HepG2 (cell line): ENCODE data around the gene HNRNPF. TPM values are rescaled to one million over a fixed set of nuclear protein-coding genes. Genes with fewer than 3 reads are reported as not detected.

Experiments used
- ARNT ChIP-seq: fragments of 450-650 bp; IDR thresholded peaks from 2 replicates; pipeline ENCODE4 v1.6.1; 2017
- CREB1 ChIP-seq, 2 experiments: fragments of 450-650 bp in 1 of 2; IDR thresholded peaks; 2 replicates each; pipeline ENCODE4 v1.6.1; 2016 to 2017; ENCODE audit warnings: control low read depth in 1 of 2, mild to moderate bottlenecking in 1 of 2, missing compliant biosample characterization in 1 of 2, missing genetic modification characterization in 1 of 2
- DPF2 ChIP-seq: sonication (generic); formaldehyde crosslinking; IDR thresholded peaks from 2 replicates; pipeline ENCODE4 v1.4.0; 2020; ENCODE audit warnings: mild to moderate bottlenecking, low read depth, missing genetic modification reagents, borderline replicate concordance
- HDAC6 ChIP-seq: fragments of 200-600 bp; sonication (generic); IDR thresholded peaks from 2 replicates; pipeline ENCODE4 v1.7.0; 2017; ENCODE audit warnings: mild to moderate bottlenecking, antibody characterized with exemption, low read length, low read depth
- MAZ ChIP-seq, 2 experiments: sonication (generic) in 1 of 2; formaldehyde crosslinking in 1 of 2; IDR thresholded peaks; 2 replicates each; pipeline versions ENCODE4 v1.5.0 to v1.6.1; 2012 to 2020; ENCODE audit warnings: low read depth in 2 of 2, mild to moderate bottlenecking in 2 of 2, borderline replicate concordance in 1 of 2, improper control_type of control experiment in 1 of 2, low read length in 1 of 2, missing genetic modification reagents in 1 of 2, moderate library complexity in 1 of 2
- MTA3 ChIP-seq: sonication (generic); formaldehyde crosslinking; IDR thresholded peaks from 2 replicates; pipeline ENCODE4 v1.4.0; 2020; ENCODE audit warnings: missing genetic modification reagents
- NCOA2 ChIP-seq: sonication (generic); formaldehyde crosslinking; IDR thresholded peaks from 2 replicates; pipeline ENCODE4 v1.8.0; 2022; ENCODE audit warnings: inconsistent platforms
- PHF8 ChIP-seq: sonication (generic); formaldehyde crosslinking; IDR thresholded peaks from 2 replicates; pipeline ENCODE4 v1.5.0; 2020; ENCODE audit warnings: missing genetic modification reagents
- RARA ChIP-seq: IDR thresholded peaks from 2 replicates; pipeline ENCODE4 v1.6.1; 2016; ENCODE audit warnings: missing genetic modification reagents, missing compliant biosample characterization
- RXRA ChIP-seq: sonication (generic); formaldehyde crosslinking; IDR thresholded peaks from 2 replicates; pipeline ENCODE4 v1.5.1; 2020; ENCODE audit warnings: missing genetic modification reagents
- TSC22D2 ChIP-seq: sonication (generic); formaldehyde crosslinking; IDR thresholded peaks from 2 replicates; pipeline ENCODE4 v1.5.1; 2020; ENCODE audit warnings: missing genetic modification reagents, mild to moderate bottlenecking, borderline replicate concordance
- ZNF30 ChIP-seq: sonication (generic); formaldehyde crosslinking; IDR thresholded peaks from 2 replicates; pipeline ENCODE4 v1.5.0; 2020; ENCODE audit warnings: mild to moderate bottlenecking, missing genetic modification reagents
- ZNF350 ChIP-seq: sonication (generic); formaldehyde crosslinking; IDR thresholded peaks from 2 replicates; pipeline ENCODE4 v1.4.0; 2020; ENCODE audit warnings: mild to moderate bottlenecking, low read depth, missing genetic modification reagents, borderline replicate concordance
- ZNF547 ChIP-seq: sonication (generic); formaldehyde crosslinking; IDR thresholded peaks from 2 replicates; pipeline ENCODE4 v1.5.1; 2020; ENCODE audit warnings: mild to moderate bottlenecking, missing genetic modification reagents
- ZNF644 ChIP-seq: IDR thresholded peaks from 2 replicates; pipeline ENCODE4 v1.6.1; 2016; ENCODE audit warnings: low read depth
- polyA plus RNA-seq, 8 experiments: library from polyadenylated mRNA; depleted of rRNA in 3 of 8; stranded (reverse) in 7 of 8; unstranded in 1 of 8; fragments of >200 nt; fragmentation: Illumina TruSeq in 4 of 8; extraction: Trizol in 4 of 8; gene quantifications; 2 replicates each; pipeline versions ENCODE4 v1.2.1 to v1.2.3, GENCODE V29; 2011 to 2016; ENCODE audit warnings: low read depth in 4 of 8, missing spikeins in 1 of 8, mixed read lengths in 1 of 8; ENCODE audit not compliant: insufficient read depth in 1 of 8
- total RNA-seq, 5 experiments: library from RNA; depleted of rRNA; stranded (reverse); fragments of >200 nt; fragmentation: Illumina TruSeq; extraction: Trizol; gene quantifications; 2 replicates each; pipeline ENCODE4 v1.2.3, GENCODE V29; 2016; ENCODE audit warnings: low read depth in 1 of 5
- TF ChIP-seq, protein P1 (sequence below), 2 experiments: sonication (generic) in 1 of 2; formaldehyde crosslinking in 1 of 2; IDR thresholded peaks; 2 replicates each; pipeline versions ENCODE4 v1.4.0 to v1.6.1; 2018 to 2020; ENCODE audit warnings: missing genetic modification reagents in 2 of 2, borderline replicate concordance in 1 of 2, low read depth in 1 of 2, mild to moderate bottlenecking in 1 of 2, missing biosample characterization in 1 of 2
- TF ChIP-seq, protein P2 (sequence below): sonication (generic); formaldehyde crosslinking; IDR thresholded peaks from 2 replicates; pipeline ENCODE4 v1.8.0; 2022; ENCODE audit warnings: missing genetic modification reagents, mild to moderate bottlenecking, borderline replicate concordance
- TF ChIP-seq, protein P3 (sequence below): sonication (generic); formaldehyde crosslinking; IDR thresholded peaks from 2 replicates; pipeline ENCODE4 v1.5.0; 2020; ENCODE audit warnings: mild to moderate bottlenecking, missing genetic modification reagents
- TF ChIP-seq, protein P4 (sequence below): sonication (generic); formaldehyde crosslinking; IDR thresholded peaks from 2 replicates; pipeline ENCODE4 v1.4.0; 2020; ENCODE audit warnings: missing genetic modification reagents, mild to moderate bottlenecking, borderline replicate concordance

HNRNPF gene
- total and polyA plus RNA-seq, 2 of the 13 experiments (the other 11 are each of a cell fraction or from before 2014, with no cell fraction given), result 166 to 308 TPM

DNA sequence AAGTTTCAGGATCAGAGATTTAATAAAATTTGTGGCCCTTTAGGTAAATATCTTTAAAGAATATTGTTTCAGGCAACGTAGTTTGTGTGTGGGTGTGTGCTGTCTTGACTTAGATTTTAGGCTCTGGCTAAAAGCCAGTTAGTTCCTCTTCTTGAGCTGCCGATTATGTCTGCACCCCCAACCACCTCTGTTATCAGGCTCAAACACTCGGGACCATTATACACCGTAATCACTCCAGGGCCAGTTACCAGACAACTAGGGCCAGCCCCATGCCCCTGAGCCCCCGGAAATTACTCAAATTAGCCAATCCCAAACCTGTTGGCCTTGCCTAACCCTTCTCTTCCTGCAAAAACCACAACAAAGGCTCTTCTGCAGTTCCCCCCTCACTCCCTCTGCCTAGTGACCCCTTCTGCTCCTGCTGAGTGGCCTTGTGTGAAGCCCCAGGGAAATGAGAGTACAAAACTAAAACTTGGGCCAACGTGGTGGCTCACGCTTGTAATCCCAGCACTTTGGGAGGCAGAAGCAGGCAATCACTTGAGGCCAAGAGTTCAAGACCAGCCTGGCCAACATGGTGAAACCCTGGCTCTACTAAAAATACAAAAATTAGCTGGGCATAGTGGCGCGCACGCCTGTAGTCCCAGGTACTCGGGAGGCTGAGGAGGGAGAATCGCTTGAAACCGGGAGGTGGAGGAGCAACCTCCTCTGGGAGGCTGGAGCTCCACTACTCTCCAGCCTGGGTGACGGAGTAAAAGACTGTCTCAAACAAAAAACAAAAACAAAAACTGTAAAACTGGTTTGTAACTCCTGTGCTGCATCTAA, 9.2 kb upstream of the HNRNPF start (continued):
- TF ChIP-seq, protein P1, sequence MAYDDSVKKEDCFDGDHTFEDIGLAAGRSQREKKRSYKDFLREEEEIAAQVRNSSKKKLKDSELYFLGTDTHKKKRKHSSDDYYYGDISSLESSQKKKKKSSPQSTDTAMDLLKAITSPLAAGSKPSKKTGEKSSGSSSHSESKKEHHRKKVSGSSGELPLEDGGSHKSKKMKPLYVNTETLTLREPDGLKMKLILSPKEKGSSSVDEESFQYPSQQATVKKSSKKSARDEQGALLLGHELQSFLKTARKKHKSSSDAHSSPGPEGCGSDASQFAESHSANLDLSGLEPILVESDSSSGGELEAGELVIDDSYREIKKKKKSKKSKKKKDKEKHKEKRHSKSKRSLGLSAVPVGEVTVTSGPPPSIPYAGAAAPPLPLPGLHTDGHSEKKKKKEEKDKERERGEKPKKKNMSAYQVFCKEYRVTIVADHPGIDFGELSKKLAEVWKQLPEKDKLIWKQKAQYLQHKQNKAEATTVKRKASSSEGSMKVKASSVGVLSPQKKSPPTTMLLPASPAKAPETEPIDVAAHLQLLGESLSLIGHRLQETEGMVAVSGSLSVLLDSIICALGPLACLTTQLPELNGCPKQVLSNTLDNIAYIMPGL (CRISPR knock-in tag; IDR thresholded peaks at IDR 0.05; ENCODE audit: borderline replicate concordance in 1 of 2, low read depth in 1 of 2), result peak; percentile 38 to 57; a peak in 1 of 4 replicates
- TF ChIP-seq, protein P2, sequence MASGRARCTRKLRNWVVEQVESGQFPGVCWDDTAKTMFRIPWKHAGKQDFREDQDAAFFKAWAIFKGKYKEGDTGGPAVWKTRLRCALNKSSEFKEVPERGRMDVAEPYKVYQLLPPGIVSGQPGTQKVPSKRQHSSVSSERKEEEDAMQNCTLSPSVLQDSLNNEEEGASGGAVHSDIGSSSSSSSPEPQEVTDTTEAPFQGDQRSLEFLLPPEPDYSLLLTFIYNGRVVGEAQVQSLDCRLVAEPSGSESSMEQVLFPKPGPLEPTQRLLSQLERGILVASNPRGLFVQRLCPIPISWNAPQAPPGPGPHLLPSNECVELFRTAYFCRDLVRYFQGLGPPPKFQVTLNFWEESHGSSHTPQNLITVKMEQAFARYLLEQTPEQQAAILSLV (CRISPR knock-in tag), result no peak
- TF ChIP-seq DPF2 (CRISPR knock-in tag) (peak; percentile 23; the same call in 1 of the 2 replicates), NCOA2 (CRISPR knock-in tag) (peak; percentile 82), ZNF350 (peak; percentile 53; the same call in 1 of the 2 replicates), ARNT (no peak), CREB1 (IDR thresholded peaks at IDR 0.05) (no peak), CREB1 (CRISPR knock-in tag; IDR thresholded peaks at IDR 0.05) (peak; percentile 52), ZNF644 (CRISPR knock-in tag) (0 out of 2 replicates have a peak, but pooled peaks have one; percentile 23), ZNF30 (CRISPR knock-in tag) (no peak), RARA (CRISPR knock-in tag) (peak; percentile 91), HDAC6 (no peak), RXRA (CRISPR knock-in tag) (peak; percentile 84; the same call in 1 of the 2 replicates), ZNF547 (0 out of 2 replicates have a peak, but pooled peaks have one; percentile 52), MTA3 (CRISPR knock-in tag) (no peak), MAZ (IDR thresholded peaks at IDR 0.05; ENCODE audit: borderline replicate concordance, low read depth, low read length) (no peak), MAZ (CRISPR knock-in tag; IDR thresholded peaks at IDR 0.05; ENCODE audit: low read depth) (no peak), PHF8 (CRISPR knock-in tag) (no peak), TSC22D2 (CRISPR knock-in tag) (no peak)
- TF ChIP-seq, protein P3, sequence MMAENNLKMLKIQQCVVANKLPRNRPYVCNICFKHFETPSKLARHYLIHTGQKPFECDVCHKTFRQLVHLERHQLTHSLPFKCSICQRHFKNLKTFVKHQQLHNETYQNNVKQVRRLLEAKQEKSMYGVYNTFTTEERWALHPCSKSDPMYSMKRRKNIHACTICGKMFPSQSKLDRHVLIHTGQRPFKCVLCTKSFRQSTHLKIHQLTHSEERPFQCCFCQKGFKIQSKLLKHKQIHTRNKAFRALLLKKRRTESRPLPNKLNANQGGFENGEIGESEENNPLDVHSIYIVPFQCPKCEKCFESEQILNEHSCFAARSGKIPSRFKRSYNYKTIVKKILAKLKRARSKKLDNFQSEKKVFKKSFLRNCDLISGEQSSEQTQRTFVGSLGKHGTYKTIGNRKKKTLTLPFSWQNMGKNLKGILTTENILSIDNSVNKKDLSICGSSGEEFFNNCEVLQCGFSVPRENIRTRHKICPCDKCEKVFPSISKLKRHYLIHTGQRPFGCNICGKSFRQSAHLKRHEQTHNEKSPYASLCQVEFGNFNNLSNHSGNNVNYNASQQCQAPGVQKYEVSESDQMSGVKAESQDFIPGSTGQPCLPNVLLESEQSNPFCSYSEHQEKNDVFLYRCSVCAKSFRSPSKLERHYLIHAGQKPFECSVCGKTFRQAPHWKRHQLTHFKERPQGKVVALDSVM (CRISPR knock-in tag), result 0 out of 2 replicates have a peak, but pooled peaks have one; percentile 33
- TF ChIP-seq, protein P4, sequence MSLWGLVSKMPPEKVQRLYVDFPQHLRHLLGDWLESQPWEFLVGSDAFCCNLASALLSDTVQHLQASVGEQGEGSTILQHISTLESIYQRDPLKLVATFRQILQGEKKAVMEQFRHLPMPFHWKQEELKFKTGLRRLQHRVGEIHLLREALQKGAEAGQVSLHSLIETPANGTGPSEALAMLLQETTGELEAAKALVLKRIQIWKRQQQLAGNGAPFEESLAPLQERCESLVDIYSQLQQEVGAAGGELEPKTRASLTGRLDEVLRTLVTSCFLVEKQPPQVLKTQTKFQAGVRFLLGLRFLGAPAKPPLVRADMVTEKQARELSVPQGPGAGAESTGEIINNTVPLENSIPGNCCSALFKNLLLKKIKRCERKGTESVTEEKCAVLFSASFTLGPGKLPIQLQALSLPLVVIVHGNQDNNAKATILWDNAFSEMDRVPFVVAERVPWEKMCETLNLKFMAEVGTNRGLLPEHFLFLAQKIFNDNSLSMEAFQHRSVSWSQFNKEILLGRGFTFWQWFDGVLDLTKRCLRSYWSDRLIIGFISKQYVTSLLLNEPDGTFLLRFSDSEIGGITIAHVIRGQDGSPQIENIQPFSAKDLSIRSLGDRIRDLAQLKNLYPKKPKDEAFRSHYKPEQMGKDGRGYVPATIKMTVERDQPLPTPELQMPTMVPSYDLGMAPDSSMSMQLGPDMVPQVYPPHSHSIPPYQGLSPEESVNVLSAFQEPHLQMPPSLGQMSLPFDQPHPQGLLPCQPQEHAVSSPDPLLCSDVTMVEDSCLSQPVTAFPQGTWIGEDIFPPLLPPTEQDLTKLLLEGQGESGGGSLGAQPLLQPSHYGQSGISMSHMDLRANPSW (CRISPR knock-in tag), result 0 out of 2 replicates have a peak, but pooled peaks have one; percentile 26
